ENCODE results near the gene RAC3.

GRCh38 chr17:81999587-81999975 is 31.9 kb upstream of the RAC3 start:
- TF ChIP-seq, protein P1, sequence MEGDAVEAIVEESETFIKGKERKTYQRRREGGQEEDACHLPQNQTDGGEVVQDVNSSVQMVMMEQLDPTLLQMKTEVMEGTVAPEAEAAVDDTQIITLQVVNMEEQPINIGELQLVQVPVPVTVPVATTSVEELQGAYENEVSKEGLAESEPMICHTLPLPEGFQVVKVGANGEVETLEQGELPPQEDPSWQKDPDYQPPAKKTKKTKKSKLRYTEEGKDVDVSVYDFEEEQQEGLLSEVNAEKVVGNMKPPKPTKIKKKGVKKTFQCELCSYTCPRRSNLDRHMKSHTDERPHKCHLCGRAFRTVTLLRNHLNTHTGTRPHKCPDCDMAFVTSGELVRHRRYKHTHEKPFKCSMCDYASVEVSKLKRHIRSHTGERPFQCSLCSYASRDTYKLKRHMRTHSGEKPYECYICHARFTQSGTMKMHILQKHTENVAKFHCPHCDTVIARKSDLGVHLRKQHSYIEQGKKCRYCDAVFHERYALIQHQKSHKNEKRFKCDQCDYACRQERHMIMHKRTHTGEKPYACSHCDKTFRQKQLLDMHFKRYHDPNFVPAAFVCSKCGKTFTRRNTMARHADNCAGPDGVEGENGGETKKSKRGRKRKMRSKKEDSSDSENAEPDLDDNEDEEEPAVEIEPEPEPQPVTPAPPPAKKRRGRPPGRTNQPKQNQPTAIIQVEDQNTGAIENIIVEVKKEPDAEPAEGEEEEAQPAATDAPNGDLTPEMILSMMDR (optimal IDR thresholded peaks at IDR 0.05 in 1 of 3, IDR thresholded peaks at IDR 0.05 in 1 of 3, conservative IDR thresholded peaks at IDR 0.05 in 1 of 3; ENCODE audit: extremely low read depth in 1 of 3, insufficient read depth in 2 of 3, low read length in 3 of 3): no peak
- TF ChIP-seq EZH2 (IDR thresholded peaks at IDR 0.05; ENCODE audit: low read length): no peak
